ENCODE results near the gene SF3A1.
A peak's percentile ranks its signal among the peaks of the same experiment; 100 is the strongest.
"Not testable (repeated sequence)": the region's sequence is repeated elsewhere in the genome, so short reads cannot be mapped to it uniquely, and the experiment has no call there.

SF3A1 gene, protein sequence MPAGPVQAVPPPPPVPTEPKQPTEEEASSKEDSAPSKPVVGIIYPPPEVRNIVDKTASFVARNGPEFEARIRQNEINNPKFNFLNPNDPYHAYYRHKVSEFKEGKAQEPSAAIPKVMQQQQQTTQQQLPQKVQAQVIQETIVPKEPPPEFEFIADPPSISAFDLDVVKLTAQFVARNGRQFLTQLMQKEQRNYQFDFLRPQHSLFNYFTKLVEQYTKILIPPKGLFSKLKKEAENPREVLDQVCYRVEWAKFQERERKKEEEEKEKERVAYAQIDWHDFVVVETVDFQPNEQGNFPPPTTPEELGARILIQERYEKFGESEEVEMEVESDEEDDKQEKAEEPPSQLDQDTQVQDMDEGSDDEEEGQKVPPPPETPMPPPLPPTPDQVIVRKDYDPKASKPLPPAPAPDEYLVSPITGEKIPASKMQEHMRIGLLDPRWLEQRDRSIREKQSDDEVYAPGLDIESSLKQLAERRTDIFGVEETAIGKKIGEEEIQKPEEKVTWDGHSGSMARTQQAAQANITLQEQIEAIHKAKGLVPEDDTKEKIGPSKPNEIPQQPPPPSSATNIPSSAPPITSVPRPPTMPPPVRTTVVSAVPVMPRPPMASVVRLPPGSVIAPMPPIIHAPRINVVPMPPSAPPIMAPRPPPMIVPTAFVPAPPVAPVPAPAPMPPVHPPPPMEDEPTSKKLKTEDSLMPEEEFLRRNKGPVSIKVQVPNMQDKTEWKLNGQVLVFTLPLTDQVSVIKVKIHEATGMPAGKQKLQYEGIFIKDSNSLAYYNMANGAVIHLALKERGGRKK

GRCh38 chr22:30356449-30357235 lies at the start of gene SF3A1, which contains the start of gene CCDC157:
TSS of gene SF3A1 (minus strand) at chr22:30356894. CDS start at chr22:30356792, 102 bp downstream.
TSS of gene CCDC157 (plus strand) at chr22:30357007. CDS start at chr22:30366001, 8,994 bp downstream.
- peak; percentile 74 for DNase-seq (ENCODE audit: low read depth)

DNA sequence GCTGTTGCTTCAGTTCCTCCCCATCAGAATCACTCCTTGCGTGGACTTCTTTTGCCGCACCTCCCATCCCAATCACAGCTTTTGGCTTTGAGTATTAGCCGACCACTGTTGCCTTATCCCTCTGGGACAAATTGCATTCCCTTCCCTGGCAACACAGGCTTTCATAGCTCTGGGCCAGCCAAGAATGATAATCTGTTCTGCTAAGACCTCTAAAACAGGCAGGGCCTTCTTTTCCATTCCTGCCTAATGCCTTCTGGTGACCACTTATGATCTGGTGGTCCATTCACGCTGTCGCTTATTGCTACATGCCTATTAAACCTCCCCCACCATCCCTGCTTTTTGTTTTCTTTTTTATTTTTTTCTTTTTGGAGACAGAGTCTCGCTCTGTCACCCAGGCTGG lies 49.7 kb upstream of the SF3A1 start:
- no peak for DNase-seq (ENCODE audit: low read depth)

DNA sequence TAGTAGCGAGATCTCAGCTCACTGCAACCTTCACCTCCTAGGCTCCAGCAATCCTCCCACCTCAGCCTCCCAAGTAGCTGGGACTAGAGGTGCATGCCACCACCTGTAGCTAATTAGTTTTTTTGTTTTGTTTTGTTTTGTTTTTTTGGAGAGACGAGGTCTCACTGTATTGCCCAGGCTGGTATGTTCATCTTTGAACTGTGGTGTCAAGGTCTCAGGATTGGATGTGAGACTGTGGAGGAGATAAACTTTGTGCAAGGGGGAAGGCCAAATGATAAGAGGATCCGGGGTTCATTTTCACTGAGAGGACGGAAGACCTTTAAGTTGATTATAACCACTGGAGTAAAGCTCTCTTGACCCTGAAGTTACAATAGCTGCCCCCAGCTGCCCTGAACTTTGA lies 49.0 kb upstream of the SF3A1 start:
- no peak for DNase-seq (ENCODE audit: low read depth)

GRCh38 chr22:30404307-30404706 lies 47.6 kb upstream of the SF3A1 start:
- no peak for DNase-seq (ENCODE audit: low read depth)

GRCh38 chr22:30402766-30403104 lies 46.0 kb upstream of the SF3A1 start:
- not testable (repeated sequence) for DNase-seq (ENCODE audit: low read depth)

GRCh38 chr22:30402028-30402765 lies 45.5 kb upstream of the SF3A1 start:
- DNase-seq (ENCODE audit: low read depth) = no peak

DNA sequence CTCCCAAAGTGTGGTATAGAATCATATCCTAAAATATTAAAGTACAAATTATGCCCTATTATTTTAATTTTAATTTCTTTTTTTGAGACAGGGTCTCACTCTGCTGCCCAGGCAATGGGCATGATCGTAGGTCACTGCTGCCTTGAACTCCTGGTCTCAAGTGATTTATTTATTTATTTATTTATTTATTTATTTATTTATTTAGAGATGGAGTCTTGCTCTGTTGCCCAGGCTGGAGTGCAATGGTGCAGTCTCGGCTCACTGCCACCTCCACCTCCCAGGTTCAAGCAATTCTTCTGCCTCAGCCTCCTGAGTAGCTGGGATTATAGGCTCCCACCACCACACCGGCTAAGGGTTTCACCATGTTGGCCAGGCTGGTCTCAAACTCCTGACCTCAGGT lies 44.3 kb upstream of the SF3A1 start:
- not testable (repeated sequence) for DNase-seq (ENCODE audit: low read depth)

DNA sequence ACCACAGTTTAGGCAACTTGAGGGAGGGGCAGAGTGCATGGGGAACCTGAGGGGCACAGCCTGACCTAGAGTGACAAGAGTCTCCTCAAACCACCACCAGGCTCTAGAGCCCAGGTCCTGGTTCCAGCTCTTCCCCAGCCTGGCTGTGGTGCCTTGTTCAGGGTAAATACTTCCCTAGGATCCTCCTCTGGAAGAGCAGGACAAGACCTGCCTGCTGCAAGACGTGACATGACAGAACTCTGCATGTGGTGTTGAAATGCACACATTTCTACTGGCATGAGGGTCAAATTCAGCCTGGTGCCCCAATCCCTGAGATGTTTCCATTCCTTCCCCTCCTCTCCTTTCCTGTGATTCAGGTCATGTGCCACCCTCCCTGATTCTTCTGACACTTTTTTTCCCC lies 43.5 kb upstream of the SF3A1 start:
- DNase-seq (ENCODE audit: low read depth) = no peak

GRCh38 chr22:30399718-30400117 lies 43.0 kb upstream of the SF3A1 start:
- DNase-seq (ENCODE audit: low read depth) = no peak

DNA sequence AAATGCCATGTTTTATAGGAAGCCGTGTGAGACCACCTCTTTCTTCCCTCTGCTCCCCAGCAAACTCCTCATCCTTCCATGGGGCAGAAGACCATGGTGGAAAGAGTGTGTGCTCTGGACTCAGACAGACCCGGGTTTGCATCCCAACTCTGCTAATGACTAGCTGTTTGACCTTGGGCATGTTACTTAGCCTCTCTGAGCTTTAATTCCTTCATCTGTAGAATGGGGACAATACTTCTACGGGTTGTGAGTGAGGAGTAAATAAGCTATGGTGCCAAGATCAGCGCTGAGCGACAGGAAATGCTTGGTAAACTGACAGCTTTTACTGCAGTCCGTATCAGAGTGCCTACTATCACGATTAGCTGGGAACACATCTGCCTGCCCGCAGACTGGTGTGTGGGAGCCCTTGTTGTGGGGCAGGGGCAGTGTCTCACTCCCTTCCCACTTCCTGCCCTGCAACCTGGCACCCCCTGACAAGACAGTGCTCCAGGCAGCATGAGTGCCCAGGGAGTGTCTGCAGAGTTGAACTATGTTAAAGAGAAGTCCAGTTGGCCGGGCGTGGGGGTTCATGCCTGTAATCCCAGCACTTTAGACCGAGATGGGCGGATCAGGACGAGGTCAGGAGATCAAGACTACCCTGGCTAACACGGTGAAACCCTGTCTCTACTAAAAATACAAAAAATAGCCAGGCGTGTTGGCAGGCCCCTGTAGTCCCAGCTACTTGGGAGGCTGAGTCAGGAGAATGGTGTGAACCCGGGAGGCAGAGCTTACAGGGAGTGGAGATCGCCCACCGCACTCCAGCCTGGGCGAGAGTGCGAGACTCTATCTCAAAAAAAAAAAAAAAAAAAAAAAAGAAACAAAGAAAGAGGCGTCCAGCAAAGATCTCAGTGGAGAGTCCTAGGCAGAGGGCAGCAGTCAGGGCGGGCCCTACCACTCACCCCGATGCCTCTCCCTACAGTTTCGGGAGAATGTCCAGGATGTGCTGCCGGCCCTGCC lies 42.3 kb upstream of the SF3A1 start:
- no peak for DNase-seq (ENCODE audit: low read depth)

- DNase-seq (ENCODE audit: low read depth) = no peak
These were observed 41.3 kb upstream of the SF3A1 start for GRCh38 chr22:30397656-30398635.

GRCh38 chr22:30396871-30397655 lies 40.4 kb upstream of the SF3A1 start, which contains the start of gene SEC14L2:
TSS of gene SEC14L2 (plus strand) at chr22:30397018. CDS start at chr22:30397117, 99 bp downstream.
- DNase-seq (ENCODE audit: low read depth) = peak; percentile 28

DNA sequence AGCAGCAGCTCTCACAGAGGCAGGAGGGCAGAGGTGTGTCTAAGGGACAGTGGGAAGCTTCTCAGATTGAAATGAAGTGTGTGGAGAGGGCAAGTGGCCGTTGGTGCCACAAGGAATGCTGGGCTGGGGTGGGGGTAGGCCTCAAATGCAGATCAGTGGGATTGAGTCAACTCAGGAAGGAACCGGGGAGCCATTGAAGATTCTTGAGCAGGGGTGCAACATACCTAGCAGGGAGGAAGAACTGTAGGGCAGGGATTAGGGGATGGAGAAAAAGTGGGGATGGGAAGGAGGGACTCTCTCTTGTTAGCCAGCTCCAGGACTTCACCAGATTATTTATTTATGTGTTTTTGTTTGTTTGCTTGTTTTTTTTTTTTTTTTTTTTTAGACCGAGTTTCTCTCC lies 37.2 kb upstream of the SF3A1 start:
- no peak for DNase-seq (ENCODE audit: low read depth)

- DNase-seq (ENCODE audit: low read depth) = no peak
These were observed 36.6 kb upstream of the SF3A1 start for GRCh38 chr22:30393322-30393680.

- DNase-seq (ENCODE audit: low read depth) = no peak
These were observed 36.1 kb upstream of the SF3A1 start for GRCh38 chr22:30392661-30393321.

DNA sequence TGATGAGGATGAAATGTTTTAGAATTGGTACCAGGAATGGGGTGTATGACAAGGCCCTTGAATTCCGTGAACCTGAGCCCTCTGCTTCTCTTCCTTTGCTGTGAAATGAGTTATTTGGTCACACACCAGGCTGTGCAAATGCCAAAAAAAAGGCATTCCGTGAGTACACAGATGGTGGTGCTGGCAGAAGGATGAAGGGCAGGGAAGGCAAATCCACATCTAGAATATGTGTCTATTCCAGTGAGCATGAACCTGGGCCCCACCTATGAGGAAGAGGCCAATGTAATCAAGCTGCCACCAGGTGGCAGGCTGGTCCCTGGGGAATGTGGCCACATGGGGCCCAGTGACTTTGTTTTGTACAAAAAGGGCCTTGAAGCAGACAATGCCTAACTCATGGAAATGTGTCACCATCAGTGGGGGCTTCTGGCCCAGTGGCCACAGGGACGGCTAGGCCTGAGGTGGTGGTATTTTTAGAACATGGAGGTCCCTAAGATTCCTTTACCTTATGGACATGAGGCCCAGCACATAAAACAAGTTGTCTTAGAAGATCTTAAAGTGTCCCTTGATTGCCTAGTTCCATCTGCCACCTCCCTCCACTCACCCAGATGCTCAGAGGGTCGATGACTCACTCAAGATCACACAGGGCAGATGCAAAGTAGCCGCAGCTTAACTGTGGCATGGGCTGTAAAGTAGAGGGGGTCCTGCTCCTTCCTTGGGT lies 34.4 kb upstream of the SF3A1 start:
- peak; percentile 60 for DNase-seq (ENCODE audit: low read depth)

Measured in stimulated activated CD8-positive, alpha-beta memory T cell treated with anti-CD3 and anti-CD28 coated beads, Interleukin-12 subunit alpha, Interleukin-12 subunit beta, amount 100 ng/mL, for 1 hour (primary cell).